Kidney epithelial cell (primary cell): ENCODE measurements around the gene CISTR. TPM values are rescaled to one million over a fixed set of nuclear protein-coding genes. Genes with fewer than 3 reads are reported as not detected.

Source experiments
- DNase-seq: peaks from one replicate; pipeline ENCODE4 v3.0.0-alpha.2; 2010; ENCODE audit warnings: low read depth
- H3K27me3 ChIP-seq: 2 replicates; pipeline ENCODE4 v1.6.0; 2011; ENCODE audit warnings: low read length; ENCODE audit not compliant: control insufficient read depth, insufficient read depth
- H3K36me3 ChIP-seq: 2 replicates; pipeline ENCODE4 v1.5.1; 2011; ENCODE audit warnings: low read length; ENCODE audit not compliant: control insufficient read depth, insufficient read depth
- H3K4me3 ChIP-seq: 2 replicates; pipeline ENCODE4 v1.5.1; 2011; ENCODE audit warnings: low read depth, mild to moderate bottlenecking, control low read depth, low read length
- total RNA-seq: library from RNA; depleted of rRNA; stranded (reverse); fragments of >200 nt; gene quantifications from 2 replicates; pipeline ENCODE4 v1.2.3, GENCODE V29; 2015
- TF ChIP-seq, protein P1 (sequence below): IDR thresholded peaks from 2 replicates; pipeline ENCODE4 v1.5.1; 2011; ENCODE audit warnings: mild to moderate bottlenecking, moderate library complexity, low read length, control low read depth, inconsistent platforms; ENCODE audit not compliant: insufficient read depth, poor library complexity, severe bottlenecking

CISTR gene
- total RNA-seq, 1 donor from 2014 or later, result not detected

DNA sequence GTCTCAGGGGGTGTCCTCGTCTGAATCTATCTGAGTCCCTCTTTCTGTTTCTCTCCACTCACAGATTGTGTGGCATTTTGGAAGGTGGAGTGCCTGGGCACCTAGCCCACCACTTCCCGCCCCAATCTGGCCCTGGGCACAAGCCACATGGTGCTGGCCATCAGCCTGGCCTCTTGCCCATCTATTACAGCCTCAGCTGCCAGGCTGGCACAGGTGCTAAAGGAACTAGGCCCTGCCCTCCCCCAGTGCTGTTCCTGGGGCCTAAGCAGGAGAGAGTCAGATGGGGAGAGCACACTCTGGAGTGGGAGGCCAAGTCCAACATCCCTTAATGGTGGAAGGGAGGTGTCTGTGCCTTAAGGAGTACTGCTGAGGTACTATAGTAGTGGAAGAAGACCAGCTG is 16.2 kb downstream of the CISTR start:
- TF ChIP-seq, protein P1, sequence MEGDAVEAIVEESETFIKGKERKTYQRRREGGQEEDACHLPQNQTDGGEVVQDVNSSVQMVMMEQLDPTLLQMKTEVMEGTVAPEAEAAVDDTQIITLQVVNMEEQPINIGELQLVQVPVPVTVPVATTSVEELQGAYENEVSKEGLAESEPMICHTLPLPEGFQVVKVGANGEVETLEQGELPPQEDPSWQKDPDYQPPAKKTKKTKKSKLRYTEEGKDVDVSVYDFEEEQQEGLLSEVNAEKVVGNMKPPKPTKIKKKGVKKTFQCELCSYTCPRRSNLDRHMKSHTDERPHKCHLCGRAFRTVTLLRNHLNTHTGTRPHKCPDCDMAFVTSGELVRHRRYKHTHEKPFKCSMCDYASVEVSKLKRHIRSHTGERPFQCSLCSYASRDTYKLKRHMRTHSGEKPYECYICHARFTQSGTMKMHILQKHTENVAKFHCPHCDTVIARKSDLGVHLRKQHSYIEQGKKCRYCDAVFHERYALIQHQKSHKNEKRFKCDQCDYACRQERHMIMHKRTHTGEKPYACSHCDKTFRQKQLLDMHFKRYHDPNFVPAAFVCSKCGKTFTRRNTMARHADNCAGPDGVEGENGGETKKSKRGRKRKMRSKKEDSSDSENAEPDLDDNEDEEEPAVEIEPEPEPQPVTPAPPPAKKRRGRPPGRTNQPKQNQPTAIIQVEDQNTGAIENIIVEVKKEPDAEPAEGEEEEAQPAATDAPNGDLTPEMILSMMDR, result no peak
- Histone ChIP-seq H3K27me3 (peaks cover 52% of the 10 kb centered on the region), H3K4me3 (no peak overlapping the region), H3K36me3 (no peaks in the 10 kb centered on the region)
- no peak for DNase-seq

DNA sequence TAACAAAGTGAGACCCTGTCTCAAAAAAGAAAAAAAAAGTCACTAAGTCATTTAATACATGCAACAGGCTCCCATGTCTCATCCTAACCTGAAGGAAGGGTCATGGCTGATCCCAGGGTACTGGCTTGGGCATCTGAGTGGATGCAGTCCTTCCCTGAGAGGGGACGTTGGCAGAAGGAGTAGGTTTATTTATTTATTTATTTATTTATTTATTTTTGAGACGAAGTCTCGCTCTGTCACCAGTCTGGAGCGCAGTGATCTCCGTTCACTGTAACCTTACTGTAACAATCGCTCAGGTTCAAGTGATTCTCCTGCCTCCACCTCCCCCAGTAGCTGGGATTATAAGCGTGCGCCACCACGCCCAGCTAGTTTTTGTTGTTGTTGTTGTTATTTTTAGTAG is 17.4 kb downstream of the CISTR start:
- Histone ChIP-seq H3K4me3 (no peak overlapping the region), H3K27me3 (peaks cover 42% of the 10 kb centered on the region)

DNA sequence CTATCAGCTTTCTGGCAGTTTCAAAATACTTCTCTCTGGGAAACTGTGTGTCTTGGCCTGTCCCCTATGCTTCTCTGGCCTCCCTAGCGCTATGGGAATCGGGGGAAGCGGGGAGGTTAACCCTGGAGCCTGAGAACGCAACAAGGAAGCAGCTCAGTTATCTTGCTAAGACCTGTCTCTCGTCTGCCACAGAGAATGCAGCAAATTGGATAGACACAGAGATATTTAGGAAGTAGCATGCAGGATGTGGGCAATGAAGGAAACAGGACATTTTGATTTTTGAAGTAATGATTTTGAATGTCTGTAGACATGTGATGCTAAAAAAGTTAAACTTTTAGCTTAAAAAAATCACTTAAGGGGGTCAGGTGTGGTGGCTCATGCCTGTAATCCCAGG is 18.0 kb downstream of the CISTR start:
- DNase-seq, result no peak
- no peak overlapping the region for H3K4me3 ChIP-seq
- H3K27me3 ChIP-seq, result peaks cover 36% of the 10 kb centered on the region
- TF ChIP-seq, protein P1, result no peak
- no peaks in the 10 kb centered on the region for H3K36me3 ChIP-seq

More for the DNA sequence above, 17.4 kb downstream of the CISTR start:
- DNase-seq, result no peak
- H3K36me3 ChIP-seq, result no peaks in the 10 kb centered on the region
- TF ChIP-seq, protein P1, result no peak

DNA sequence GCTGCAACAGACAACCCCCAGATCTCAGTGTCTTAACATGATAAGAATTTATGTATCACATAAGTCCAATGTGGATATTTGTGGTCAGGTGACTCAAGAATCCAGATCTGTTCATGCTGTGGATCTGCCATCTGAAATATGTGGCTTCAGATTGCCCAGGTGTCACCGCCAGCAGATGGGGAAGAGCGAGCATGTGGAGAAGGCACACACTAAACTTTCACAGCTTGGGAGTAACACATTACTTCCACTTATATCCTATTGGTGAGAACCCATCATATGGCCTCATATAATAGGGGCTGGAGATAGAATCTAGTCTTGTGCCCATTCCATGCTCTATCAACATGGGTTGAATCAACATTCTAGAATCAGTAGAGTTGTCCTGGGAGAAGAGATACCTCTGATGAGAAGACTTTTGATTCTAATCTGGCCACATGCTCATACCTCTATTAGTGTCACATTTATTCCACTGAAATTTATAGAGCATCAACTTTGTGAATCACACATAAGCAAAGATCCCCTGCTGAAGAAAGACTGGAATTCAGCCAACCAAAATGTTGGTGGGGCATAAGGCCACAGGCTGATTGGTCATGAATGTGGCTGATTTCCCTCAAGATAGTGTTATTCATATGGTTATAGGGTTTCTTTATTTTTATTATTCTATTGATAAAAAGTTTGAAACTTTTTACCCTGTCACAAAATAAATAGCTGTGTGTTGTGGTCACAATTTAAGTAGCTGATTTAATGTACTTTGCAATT is 18.6 kb downstream of the CISTR start:
- no peak overlapping the region for H3K4me3 ChIP-seq
- DNase-seq, result no peak
- H3K36me3 ChIP-seq, result no peaks in the 10 kb centered on the region
- TF ChIP-seq, protein P1, result no peak
- H3K27me3 ChIP-seq, result peaks cover 30% of the 10 kb centered on the region

DNA sequence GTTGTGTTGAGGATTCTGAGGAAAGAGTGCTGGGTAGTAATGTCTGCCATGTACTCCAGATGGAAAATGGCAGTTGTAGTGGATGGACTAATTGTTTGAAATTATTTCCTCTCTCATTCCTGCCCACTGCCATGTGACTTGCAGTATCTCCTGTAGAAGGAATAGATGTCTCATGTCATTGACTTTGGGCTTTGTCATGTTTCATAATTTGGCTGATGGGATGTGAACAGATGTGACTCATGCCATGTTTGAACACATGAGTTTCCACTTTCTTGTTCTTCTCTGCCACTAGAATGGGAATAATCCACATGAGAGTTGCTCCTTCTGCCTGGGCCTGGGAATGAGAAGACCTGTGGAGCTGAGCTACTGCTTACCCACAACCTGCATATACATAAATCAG is 22.1 kb downstream of the CISTR start:
- DNase-seq, result no peak
- Histone ChIP-seq H3K36me3 (no peaks in the 10 kb centered on the region), H3K4me3 (no peak overlapping the region), H3K27me3 (no peaks in the 10 kb centered on the region)
- TF ChIP-seq, protein P1, result no peak

DNA sequence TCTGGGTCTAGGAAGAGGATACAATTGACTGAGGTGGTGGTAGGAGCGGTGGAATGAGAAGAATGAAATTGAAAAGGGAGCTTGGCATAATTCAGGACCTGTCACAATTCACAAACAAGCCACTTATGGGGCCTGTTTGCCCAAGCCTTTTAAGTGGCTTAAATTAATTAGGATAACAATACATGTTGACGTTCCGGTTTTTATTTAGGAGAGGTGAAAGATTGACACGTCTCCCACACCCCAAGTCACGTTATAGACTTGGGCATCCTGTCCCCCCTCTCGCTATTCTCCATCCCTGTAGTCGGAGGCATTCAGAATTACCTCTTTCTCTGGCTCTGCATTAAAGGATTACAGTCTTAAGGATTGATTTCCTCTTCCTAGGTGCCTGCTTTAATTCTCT is 23.6 kb downstream of the CISTR start:
- Histone ChIP-seq H3K27me3 (no peaks in the 10 kb centered on the region), H3K4me3 (no peak overlapping the region), H3K36me3 (peaks cover 1% of the 10 kb centered on the region)
- DNase-seq, result no peak
- TF ChIP-seq, protein P1, result no peak
